ENCODE results near the gene SH3GLB1. TPM values are rescaled to one million over a fixed set of nuclear protein-coding genes. Genes with fewer than 3 reads are reported as not detected.

SH3GLB1 gene
- total and polyA plus RNA-seq, 2 of the 13 experiments (the other 11 are each of a cell fraction or from before 2014, with no cell fraction given): 26.0 to 41.5 TPM

DNA sequence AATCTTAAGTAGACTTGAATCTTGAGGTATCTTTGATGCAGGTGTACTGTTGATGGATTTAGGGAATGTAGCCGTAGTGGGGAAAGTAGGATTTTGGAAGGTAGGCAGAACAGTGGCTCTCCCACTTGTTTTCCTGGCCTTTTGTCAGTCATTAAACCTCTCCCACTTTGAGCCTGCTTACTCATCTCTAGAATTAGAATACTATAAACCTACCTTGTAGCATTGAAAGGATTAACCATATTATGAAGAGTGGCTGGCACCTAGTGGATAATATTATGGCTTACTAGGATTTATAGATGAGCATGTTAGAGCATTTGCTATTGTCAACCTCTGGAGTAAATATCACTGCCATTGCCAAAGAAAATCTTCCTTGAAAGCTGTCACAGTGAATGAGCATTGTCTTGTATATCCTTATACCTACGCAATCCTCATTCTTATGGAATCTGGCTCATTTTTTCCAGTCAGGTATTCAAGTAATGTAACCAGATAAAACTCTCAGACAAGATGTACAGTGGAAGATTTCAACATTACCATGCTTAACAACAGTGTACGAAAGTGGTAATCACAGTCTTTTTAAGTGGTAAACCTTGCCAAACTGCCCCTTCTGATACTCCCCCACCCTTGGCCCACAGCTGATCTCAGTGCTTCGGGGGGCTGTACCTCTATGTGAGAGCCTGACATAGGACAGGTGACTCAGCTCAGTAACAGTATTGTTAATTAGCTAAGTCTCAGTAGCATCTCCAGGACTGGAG is 44.4 kb downstream of the SH3GLB1 start (continued):
- no peak for TF ChIP-seq ZNF362 (CRISPR knock-in tag; IDR thresholded peaks at IDR 0.05; ENCODE audit: borderline replicate concordance)
- no peak for TF ChIP-seq TIGD3 (CRISPR knock-in tag; IDR thresholded peaks at IDR 0.05; ENCODE audit: borderline replicate concordance)
- TF ChIP-seq MYC (CRISPR knock-in tag; IDR thresholded peaks at IDR 0.05; ENCODE audit: borderline replicate concordance): no peak
- TF ChIP-seq TEF (CRISPR knock-in tag; IDR thresholded peaks at IDR 0.05): no peak
- TF ChIP-seq, protein P1, sequence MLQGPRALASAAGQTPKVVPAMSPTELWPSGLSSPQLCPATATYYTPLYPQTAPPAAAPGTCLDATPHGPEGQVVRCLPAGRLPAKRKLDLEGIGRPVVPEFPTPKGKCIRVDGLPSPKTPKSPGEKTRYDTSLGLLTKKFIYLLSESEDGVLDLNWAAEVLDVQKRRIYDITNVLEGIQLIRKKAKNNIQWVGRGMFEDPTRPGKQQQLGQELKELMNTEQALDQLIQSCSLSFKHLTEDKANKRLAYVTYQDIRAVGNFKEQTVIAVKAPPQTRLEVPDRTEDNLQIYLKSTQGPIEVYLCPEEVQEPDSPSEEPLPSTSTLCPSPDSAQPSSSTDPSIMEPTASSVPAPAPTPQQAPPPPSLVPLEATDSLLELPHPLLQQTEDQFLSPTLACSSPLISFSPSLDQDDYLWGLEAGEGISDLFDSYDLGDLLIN (CRISPR knock-in tag; IDR thresholded peaks at IDR 0.05; ENCODE audit: borderline replicate concordance): no peak
- no peak for TF ChIP-seq GATAD2A (CRISPR knock-in tag; IDR thresholded peaks at IDR 0.05)

DNA sequence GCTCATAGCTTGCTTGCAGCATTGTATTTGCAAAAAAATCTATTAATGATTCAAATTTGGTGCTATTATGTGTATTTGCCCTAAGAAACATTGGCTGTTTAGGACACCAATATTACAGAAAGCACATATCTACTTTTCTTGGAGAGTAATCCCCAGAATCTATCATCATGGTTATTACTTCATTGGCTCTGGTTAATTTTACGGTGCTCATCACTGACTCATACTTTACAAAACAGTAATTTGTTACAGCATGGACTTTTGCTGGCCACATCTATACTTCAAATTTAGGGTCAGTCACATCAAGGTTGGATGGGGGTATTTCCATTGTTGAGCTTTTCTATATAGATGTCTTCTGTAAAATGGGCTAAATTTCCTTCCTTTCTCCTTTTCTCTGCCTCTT is 45.7 kb downstream of the SH3GLB1 start:
- H3K9me3 ChIP-seq (ENCODE audit: low read length): no peaks in the 10 kb centered on the region
- peaks cover 20% of the 10 kb centered on the region for H3K4me1 ChIP-seq (ENCODE audit: insufficient read depth, low read length)
- no TSS peak for BruUV-seq (replicated peaks)
- H3K79me2 ChIP-seq (ENCODE audit: insufficient read depth, low read length): no peaks in the 10 kb centered on the region
- H3K27me3 ChIP-seq (ENCODE audit: control insufficient read depth in 1 of 2, insufficient read depth in 2 of 2, low read length in 2 of 2): no peaks in the 10 kb centered on the region
- no peak overlapping the region for H3K4me3 ChIP-seq (replicated peaks in 1 of 3; ENCODE audit: insufficient read depth in 1 of 3, low read depth in 2 of 3, low read length in 3 of 3)
- no peak overlapping the region for H3K4me2 ChIP-seq (ENCODE audit: low read depth, low read length)
- no peak for FAIRE-seq
- H3K9ac ChIP-seq (ENCODE audit: insufficient read depth, low read depth, low read length): no peak overlapping the region
- no peak for DNase-seq (ENCODE audit: low spot score)
- H3K27ac ChIP-seq (ENCODE audit: extremely low read length, insufficient read depth, low read length): no peak overlapping the region
- 95% methylated on average over 1 of the region's 1 CpG for WGBS (ENCODE audit: low lambda C conversion rate)
- intact Hi-C loops (cut with micrococcal nuclease; ENCODE audit: unreplicated experiment): no loop called here
- ChIA-PET CTCF (ENCODE audit: low intra/inter-chr PET ratio, low total read pairs) (no interaction called here), POLR2A (interaction anchor here (0.9 to 2.3 kb wide), 2 partner anchors 23 to 26 kb away, joined by 3 to 14 read pairs; no protein-coding TSS in a partner anchor)
- H4K20me1 ChIP-seq (ENCODE audit: insufficient read depth, low read length): no peaks in the 10 kb centered on the region
- no peak for ATAC-seq
- in situ Hi-C loops (cut with HindIII; ENCODE audit: extremely low pct_ligation_motif_present, low pct_unique_long_range_greater_than_20kb): no loop called here
- H3K36me3 ChIP-seq (replicated peaks in 1 of 2; ENCODE audit: control insufficient read depth in 1 of 2, insufficient read depth in 2 of 2, low read length in 2 of 2): no peaks in the 10 kb centered on the region
- H2AFZ ChIP-seq (ENCODE audit: low read length): no peak overlapping the region
- TF ChIP-seq SKIL (CRISPR knock-in tag; IDR thresholded peaks at IDR 0.05; ENCODE audit: borderline replicate concordance) (no peak), ZBTB20 (CRISPR knock-in tag; IDR thresholded peaks at IDR 0.05; ENCODE audit: borderline replicate concordance, low read depth) (no peak), AGO1 (IDR thresholded peaks at IDR 0.05; ENCODE audit: low read depth, low read length, poor library complexity, severe bottlenecking) (no peak), DNMT3B (CRISPR knock-in tag; conservative IDR thresholded peaks at IDR 0.05) (no peak), CEBPB (IDR thresholded peaks at IDR 0.05; ENCODE audit: borderline replicate concordance, low read depth, low read length) (no peak), ZNF784 (CRISPR knock-in tag; IDR thresholded peaks at IDR 0.05; ENCODE audit: borderline replicate concordance) (no peak)
- TF ChIP-seq, protein P2, sequence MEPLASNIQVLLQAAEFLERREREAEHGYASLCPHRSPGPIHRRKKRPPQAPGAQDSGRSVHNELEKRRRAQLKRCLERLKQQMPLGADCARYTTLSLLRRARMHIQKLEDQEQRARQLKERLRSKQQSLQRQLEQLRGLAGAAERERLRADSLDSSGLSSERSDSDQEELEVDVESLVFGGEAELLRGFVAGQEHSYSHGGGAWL (CRISPR knock-in tag; IDR thresholded peaks at IDR 0.05): no peak
